H9 (cell line): Measurements from ENCODE around the gene SRSF4. TPM values are rescaled to one million over a fixed set of nuclear protein-coding genes. Genes with fewer than 3 reads are reported as not detected.

Experiments used
- DNase-seq: peaks from one replicate; pipeline ENCODE4 v3.0.0-alpha.2; 2017
- H2AFZ ChIP-seq: one replicate; pipeline ENCODE4 v1.6.1; 2013; ENCODE audit warnings: mild to moderate bottlenecking, low read length, control low read depth, moderate library complexity
- H2AK5ac ChIP-seq: 2 replicates; pipeline ENCODE4 v1.6.1; 2013; ENCODE audit warnings: low read length, control low read depth, mixed read lengths; ENCODE audit not compliant: insufficient read length
- H2BK120ac ChIP-seq: one replicate; pipeline ENCODE4 v1.6.1; 2013; ENCODE audit warnings: low read depth, mild to moderate bottlenecking, low read length, control low read depth, inconsistent platforms; ENCODE audit not compliant: poor library complexity, severe bottlenecking
- H2BK12ac ChIP-seq: 2 replicates; pipeline ENCODE4 v1.6.1; 2013; ENCODE audit warnings: low read length, control low read depth, mixed read lengths, low read depth; ENCODE audit not compliant: insufficient read length
- H2BK15ac ChIP-seq: 2 replicates; pipeline ENCODE4 v1.6.1; 2013; ENCODE audit warnings: low read depth, low read length, control low read depth
- H2BK20ac ChIP-seq: one replicate; pipeline ENCODE4 v1.6.1; 2013; ENCODE audit warnings: low read depth, mild to moderate bottlenecking, low read length, control low read depth, inconsistent platforms; ENCODE audit not compliant: poor library complexity, severe bottlenecking
- H2BK5ac ChIP-seq: 2 replicates; pipeline ENCODE4 v1.6.1; 2013; ENCODE audit warnings: low read length, control low read depth, mixed read lengths; ENCODE audit not compliant: insufficient read length
- H3K14ac ChIP-seq: 2 replicates; pipeline ENCODE4 v1.6.1; 2013; ENCODE audit warnings: low read length, control low read depth; ENCODE audit not compliant: insufficient read depth
- H3K18ac ChIP-seq: 2 replicates; pipeline ENCODE4 v1.6.1; 2013; ENCODE audit warnings: low read depth, mild to moderate bottlenecking, mixed read lengths, low read length, control low read depth; ENCODE audit not compliant: insufficient read length
- H3K23ac ChIP-seq: 2 replicates; pipeline ENCODE4 v1.6.1; 2013; ENCODE audit warnings: low read length, control low read depth, mixed read lengths, low read depth; ENCODE audit not compliant: insufficient read length
- H3K23me2 ChIP-seq: 2 replicates; pipeline ENCODE4 v1.6.1; 2013; ENCODE audit warnings: low read depth, mild to moderate bottlenecking, mixed read lengths, low read length, control low read depth; ENCODE audit not compliant: insufficient read length, poor library complexity, severe bottlenecking
- H3K27ac ChIP-seq: 2 replicates; pipeline ENCODE4 v1.5.1; 2013; ENCODE audit warnings: low read length, control low read depth, mixed read lengths, low read depth; ENCODE audit not compliant: insufficient read length
- H3K27me3 ChIP-seq: 2 replicates; pipeline ENCODE4 v1.6.1; 2013; ENCODE audit warnings: low read length, control low read depth, inconsistent platforms; ENCODE audit not compliant: insufficient read depth
- H3K4ac ChIP-seq: 2 replicates; pipeline ENCODE4 v1.6.1; 2013; ENCODE audit warnings: low read depth, mild to moderate bottlenecking, control low read depth, inconsistent platforms, low read length, moderate library complexity
- H3K4me1 ChIP-seq: 2 replicates; pipeline ENCODE4 v1.6.1; 2013; ENCODE audit warnings: low read length, control low read depth, inconsistent platforms; ENCODE audit not compliant: insufficient read depth
- H3K4me2 ChIP-seq: 2 replicates; pipeline ENCODE4 v1.6.1; 2013; ENCODE audit warnings: low read length, control low read depth, mixed read lengths; ENCODE audit not compliant: insufficient read length, insufficient read depth
- H3K56ac ChIP-seq: 2 replicates; pipeline ENCODE4 v1.6.1; 2013; ENCODE audit warnings: low read depth, mild to moderate bottlenecking, mixed read lengths, low read length, control low read depth; ENCODE audit not compliant: insufficient read length
- H3K79me1 ChIP-seq: 2 replicates; pipeline ENCODE4 v1.6.1; 2013; ENCODE audit warnings: low read depth, mild to moderate bottlenecking, moderate library complexity, low read length, control low read depth, inconsistent platforms; ENCODE audit not compliant: insufficient read depth, poor library complexity, severe bottlenecking
- H3K79me2 ChIP-seq: 2 replicates; pipeline ENCODE4 v1.6.1; 2013; ENCODE audit warnings: low read length, control low read depth, inconsistent platforms; ENCODE audit not compliant: insufficient read depth
- H3K9ac ChIP-seq: 2 replicates; pipeline ENCODE4 v1.6.1; 2013; ENCODE audit warnings: low read length, control low read depth, mixed read lengths; ENCODE audit not compliant: insufficient read length; ENCODE audit errors: extremely low read depth
- H3K9me3 ChIP-seq: one replicate; pipeline ENCODE4 v1.6.1; 2013; ENCODE audit warnings: low read depth, low read length, inconsistent platforms; ENCODE audit not compliant: control insufficient read depth
- H3T11ph ChIP-seq: one replicate; pipeline ENCODE4 v1.6.1; 2013; ENCODE audit warnings: mild to moderate bottlenecking, low read length, control low read depth, inconsistent platforms
- H4K20me1 ChIP-seq: one replicate; pipeline ENCODE4 v1.6.1; 2013; ENCODE audit not compliant: control insufficient read depth, insufficient read length, insufficient read depth
- H4K5ac ChIP-seq: 2 replicates; pipeline ENCODE4 v1.6.1; 2013; ENCODE audit warnings: low read depth, mild to moderate bottlenecking, mixed read lengths, low read length, control low read depth; ENCODE audit not compliant: insufficient read length
- H4K8ac ChIP-seq: replicated peaks from 2 replicates; pipeline ENCODE4 v1.6.1; 2013; ENCODE audit warnings: low read length, control low read depth, mixed read lengths, low read depth; ENCODE audit not compliant: insufficient read length
- H4K91ac ChIP-seq: 2 replicates; pipeline ENCODE4 v1.6.1; 2013; ENCODE audit warnings: low read depth, mild to moderate bottlenecking, moderate library complexity, mixed read lengths, low read length, control low read depth; ENCODE audit not compliant: insufficient read length
- H3K27ac Mint-ChIP-seq, 3 experiments: 2 replicates in 2 of 3; 3 replicates in 1 of 3; pipeline ENCODE4 v1.8.0; 2020 to 2021; ENCODE audit warnings: mixed read lengths in 3 of 3, mild to moderate bottlenecking in 1 of 3, moderate library complexity in 1 of 3
- H3K27me3 Mint-ChIP-seq: 2 replicates; pipeline ENCODE4 v1.8.0; 2021; ENCODE audit warnings: low read depth, mild to moderate bottlenecking, moderate library complexity, mixed read lengths
- H3K36me3 Mint-ChIP-seq, 3 experiments: 2 replicates in 2 of 3; 3 replicates in 1 of 3; pipeline ENCODE4 v1.8.0; 2020 to 2021; ENCODE audit warnings: low read depth in 3 of 3, mixed read lengths in 3 of 3; ENCODE audit not compliant: insufficient read depth in 1 of 3
- H3K4me1 Mint-ChIP-seq, 2 experiments: 2 replicates each; pipeline ENCODE4 v1.8.0; 2020; ENCODE audit warnings: mixed read lengths in 2 of 2
- H3K4me3 Mint-ChIP-seq, 2 experiments: 2 replicates in 1 of 2; 3 replicates in 1 of 2; pipeline ENCODE4 v1.8.0; 2020 to 2021; ENCODE audit warnings: mild to moderate bottlenecking in 2 of 2, mixed read lengths in 2 of 2, moderate library complexity in 1 of 2
- H3K9me3 Mint-ChIP-seq, 2 experiments: 2 replicates in 1 of 2; 3 replicates in 1 of 2; pipeline ENCODE4 v1.8.0; 2020; ENCODE audit warnings: mild to moderate bottlenecking in 2 of 2, mixed read lengths in 2 of 2, moderate library complexity in 1 of 2
- WGBS: extraction: QIAGEN DNeasy Blood & Tissue Kit; methylation state at CpG from one replicate; pipeline ENCODE4 v1.1.7; 2013; ENCODE audit warnings: missing lambda C conversion rate, low lambda C conversion rate, mixed read lengths; ENCODE audit not compliant: insufficient read length; ENCODE audit errors: extremely low coverage; 5-methylcytosine and 5-hydroxymethylcytosine counted together
- total RNA-seq: library from RNA; stranded (reverse); gene quantifications from 2 replicates; pipeline ENCODE4 v1.2.1, GENCODE V29; 2021
- TF ChIP-seq, protein P1 (sequence below): fragments of 200-600 bp; sonication (generic); conservative IDR thresholded peaks from 3 replicates; pipeline ENCODE4 v1.8.0; 2021; ENCODE audit warnings: antibody characterized with exemption, mild to moderate bottlenecking

SRSF4 gene
- total RNA-seq, 1 experiment from 2014 or later, result 90.6 TPM

DNA sequence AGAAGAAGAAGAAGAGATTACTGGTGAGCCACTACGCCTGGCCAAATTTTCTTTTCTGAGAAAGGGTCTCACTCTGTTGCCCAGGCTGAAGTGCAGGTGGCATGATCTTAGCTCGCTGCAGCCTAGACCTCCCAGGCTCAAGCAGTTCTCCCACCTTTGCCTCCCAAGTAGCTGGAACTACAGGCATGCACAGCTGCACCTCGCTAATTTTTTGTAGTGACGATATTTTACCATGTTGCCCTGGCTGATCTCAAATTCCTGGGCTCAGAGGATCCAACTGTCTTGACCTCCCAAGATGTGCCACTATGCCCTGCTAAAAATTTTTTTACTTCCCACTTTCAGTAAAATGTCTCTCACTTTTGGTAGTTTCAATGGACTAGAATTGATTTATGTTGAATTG, 82.4 kb downstream of the SRSF4 start:
- Histone ChIP-seq H2BK15ac (no peak overlapping the region), H3K9me3 (no peaks in the 10 kb centered on the region), H3K4me1 (no peaks in the 10 kb centered on the region), H3T11ph (no peak overlapping the region), H3K23ac (no peak overlapping the region), H4K20me1 (no peaks in the 10 kb centered on the region), H3K79me1 (no peaks in the 10 kb centered on the region), H3K27ac (no peak overlapping the region), H3K4me2 (no peak overlapping the region), H4K5ac (no peak overlapping the region), H3K18ac (no peak overlapping the region), H2BK5ac (no peak overlapping the region), H3K14ac (no peak overlapping the region), H2BK12ac (no peak overlapping the region), H4K91ac (no peak overlapping the region), H3K27me3 (no peaks in the 10 kb centered on the region), H2BK120ac (no peak overlapping the region), H3K23me2 (no peaks in the 10 kb centered on the region), H3K56ac (no peak overlapping the region), H2BK20ac (no peak overlapping the region), H3K9ac (no peak overlapping the region), H4K8ac (no peak overlapping the region), H3K4ac (no peak overlapping the region), H3K79me2 (no peaks in the 10 kb centered on the region), H2AK5ac (no peak overlapping the region), H2AFZ (no peak overlapping the region)
- no peak for DNase-seq
- WGBS, result no CpG with 5 or more reads among the region's 4 CpGs
- TF ChIP-seq, protein P1, sequence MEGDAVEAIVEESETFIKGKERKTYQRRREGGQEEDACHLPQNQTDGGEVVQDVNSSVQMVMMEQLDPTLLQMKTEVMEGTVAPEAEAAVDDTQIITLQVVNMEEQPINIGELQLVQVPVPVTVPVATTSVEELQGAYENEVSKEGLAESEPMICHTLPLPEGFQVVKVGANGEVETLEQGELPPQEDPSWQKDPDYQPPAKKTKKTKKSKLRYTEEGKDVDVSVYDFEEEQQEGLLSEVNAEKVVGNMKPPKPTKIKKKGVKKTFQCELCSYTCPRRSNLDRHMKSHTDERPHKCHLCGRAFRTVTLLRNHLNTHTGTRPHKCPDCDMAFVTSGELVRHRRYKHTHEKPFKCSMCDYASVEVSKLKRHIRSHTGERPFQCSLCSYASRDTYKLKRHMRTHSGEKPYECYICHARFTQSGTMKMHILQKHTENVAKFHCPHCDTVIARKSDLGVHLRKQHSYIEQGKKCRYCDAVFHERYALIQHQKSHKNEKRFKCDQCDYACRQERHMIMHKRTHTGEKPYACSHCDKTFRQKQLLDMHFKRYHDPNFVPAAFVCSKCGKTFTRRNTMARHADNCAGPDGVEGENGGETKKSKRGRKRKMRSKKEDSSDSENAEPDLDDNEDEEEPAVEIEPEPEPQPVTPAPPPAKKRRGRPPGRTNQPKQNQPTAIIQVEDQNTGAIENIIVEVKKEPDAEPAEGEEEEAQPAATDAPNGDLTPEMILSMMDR, result no peak
- no peaks in the 10 kb centered on the region for H3K27me3 Mint-ChIP-seq
- H3K9me3 Mint-ChIP-seq, result no peaks in the 10 kb centered on the region
- H3K27ac Mint-ChIP-seq, result peak overlapping the region in 2 of 3 experiments; percentile 44 to 47; a peak in 4 of 7 replicates
- peaks cover 9 to 11% of the 10 kb centered on the region in 2 experiments for H3K4me1 Mint-ChIP-seq
- H3K36me3 Mint-ChIP-seq, result peaks cover 9 to 34% (median 26%) of the 10 kb centered on the region in 3 experiments; a peak in 6 of 7 replicates
- H3K4me3 Mint-ChIP-seq, result no peak overlapping the region

Other genes with a start within 250 kb of the SRSF4 start
- gene TMEM200B, start 58.0 kb downstream of the SRSF4 start, total RNA-seq, result 12.6 and 12.9 TPM in 2 replicates
- 25.8 and 30.9 TPM in 2 replicates for gene MECR, start 49.0 kb upstream of the SRSF4 start, total RNA-seq
- gene PTPRU, start 54.6 kb upstream of the SRSF4 start, total RNA-seq, result 45.0 and 45.5 TPM in 2 replicates